Lower lobe of right lung (tissue), 2 donors: ENCODE measurements around the gene TLR9. TPM values are rescaled to one million over a fixed set of nuclear protein-coding genes. Genes with fewer than 3 reads are reported as not detected.

Source experiments
- ATAC-seq, 2 donors: fragments of 200-7000 bp; cut with Tn5 transposase; one replicate each; pipeline ENCODE4 v1.9.1; 2020 to 2022; ENCODE audit warnings: mild to moderate bottlenecking in 2 of 2, moderate library complexity in 2 of 2
- DNase-seq: peaks from one replicate; pipeline ENCODE4 v3.0.0-alpha.2; 2020
- H3K27ac ChIP-seq: fragments of 200-600 bp; one replicate; pipeline ENCODE4 v1.8.0; 2022
- H3K27me3 ChIP-seq: fragments of 200-600 bp; one replicate; pipeline ENCODE4 v1.8.0; 2022; ENCODE audit warnings: low read depth
- H3K36me3 ChIP-seq: fragments of 200-600 bp; one replicate; pipeline ENCODE4 v1.8.0; 2022; ENCODE audit warnings: mild to moderate bottlenecking
- H3K4me1 ChIP-seq: fragments of 200-600 bp; one replicate; pipeline ENCODE4 v1.8.0; 2022
- H3K4me3 ChIP-seq: fragments of 200-600 bp; one replicate; pipeline ENCODE4 v1.8.0; 2022; ENCODE audit warnings: mild to moderate bottlenecking
- H3K9me3 ChIP-seq: fragments of 200-600 bp; one replicate; pipeline ENCODE4 v1.8.0; 2022
- CTCF ChIP-seq: fragments of 200-600 bp; IDR thresholded peaks from one replicate; pipeline ENCODE4 v1.8.0; 2022; ENCODE audit warnings: antibody characterized with exemption, mild to moderate bottlenecking
- intact Hi-C: fragments of 100-400 bp; cut with DNase I; formaldehyde crosslinking; loops from one replicate; pipeline ENCODE4 v1.11.0; 2022
- total RNA-seq: library from RNA; stranded (reverse); fragmentation: NEBNext Ultra II Directional; extraction: Animal tissue kit (Norgen Biotek cat#: 25700); gene quantifications from one replicate; pipeline ENCODE4 v1.2.1, GENCODE V29; 2021
- donor health status: DM: no; HTN: yes; CAD: no; lungs with severe emphysema.

The TLR9 gene
- total RNA-seq, 1 donor from 2014 or later: 1.0 TPM

DNA sequence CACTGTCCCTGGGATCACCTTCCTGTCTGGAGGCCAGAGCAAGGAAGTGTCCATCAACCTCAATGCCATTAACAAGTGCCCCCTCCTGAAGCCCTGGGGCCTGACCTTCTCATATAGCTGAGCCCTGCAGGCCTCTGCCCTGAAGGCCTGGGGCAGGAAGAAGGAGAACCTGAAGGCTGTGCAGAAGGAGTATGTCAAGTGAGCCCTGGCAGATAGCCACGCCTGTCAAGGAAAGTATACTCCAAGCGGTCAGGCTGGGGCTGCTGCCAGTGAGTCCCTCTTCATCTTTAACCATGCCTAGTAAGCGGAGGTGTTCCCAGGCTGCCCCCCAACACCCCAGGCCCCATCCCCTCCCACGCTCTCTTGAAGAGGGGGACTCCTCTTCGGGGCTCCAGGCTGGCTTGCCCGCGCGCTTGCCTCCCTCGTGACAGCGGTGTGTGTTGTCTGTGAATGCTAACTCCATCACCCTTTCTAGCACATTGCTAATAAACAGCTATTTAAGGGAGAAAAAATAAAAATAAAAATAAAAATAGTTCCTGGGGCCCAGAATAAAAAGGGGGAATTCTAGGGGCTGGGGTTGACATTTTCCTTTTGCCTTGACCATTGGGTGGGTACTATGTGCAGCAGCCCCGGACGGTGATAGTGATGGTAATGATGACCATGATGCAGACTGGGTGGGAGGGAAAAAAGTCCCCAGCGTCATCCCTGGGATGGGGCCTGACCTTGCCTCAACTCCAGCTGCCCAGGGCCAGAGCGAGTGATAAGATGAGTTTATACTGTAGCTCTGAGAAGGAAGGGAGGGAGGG, 30.8 kb downstream of the TLR9 start:
- peaks cover 72% of the 10 kb centered on the region for H3K4me1 ChIP-seq
- no peak for TF ChIP-seq CTCF
- no peak overlapping the region for H3K4me3 ChIP-seq
- intact Hi-C loops: no loop called here
- ATAC-seq: peak; percentile 11 to 47
- H3K9me3 ChIP-seq: no peaks in the 10 kb centered on the region
- no peak overlapping the region for H3K27ac ChIP-seq
- DNase-seq: peak; percentile 88
- peaks cover 6% of the 10 kb centered on the region for H3K36me3 ChIP-seq
- no peaks in the 10 kb centered on the region for H3K27me3 ChIP-seq

DNA sequence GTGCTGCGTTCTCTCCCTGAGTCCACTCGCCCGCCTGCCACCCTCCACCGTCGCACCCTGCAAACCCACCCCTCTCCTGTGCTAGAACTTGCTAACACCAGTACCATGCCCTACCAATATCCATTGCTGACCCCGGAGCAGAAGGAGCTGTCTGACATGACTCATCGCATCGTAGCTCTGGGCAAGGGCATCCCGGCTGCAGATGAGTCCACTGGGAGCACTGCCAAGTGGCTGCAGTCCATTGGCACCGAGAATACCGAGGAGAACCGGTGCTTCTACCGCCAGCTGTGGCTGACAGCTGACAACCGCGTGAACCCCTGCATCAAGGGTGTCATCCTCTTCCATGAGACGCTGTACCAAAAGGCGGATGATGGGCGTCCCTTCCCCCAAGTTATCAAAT, 32.4 kb downstream of the TLR9 start:
- Histone ChIP-seq H3K27me3 (no peaks in the 10 kb centered on the region), H3K27ac (no peak overlapping the region), H3K4me3 (no peak overlapping the region), H3K4me1 (peaks cover 66% of the 10 kb centered on the region), H3K9me3 (no peaks in the 10 kb centered on the region), H3K36me3 (no peaks in the 10 kb centered on the region)
- ATAC-seq (no peak), DNase-seq (no peak)
- TF ChIP-seq CTCF: no peak
- intact Hi-C loops: no loop called here

GRCh38 chr3:52191663-52192062, 33.8 kb downstream of the TLR9 start:
- H3K27ac ChIP-seq: peak overlapping the region; percentile 41
- H3K4me3 ChIP-seq: no peak overlapping the region
- DNase-seq: no peak
- no peaks in the 10 kb centered on the region for H3K9me3 ChIP-seq
- peaks cover 54% of the 10 kb centered on the region for H3K4me1 ChIP-seq
- no peak for TF ChIP-seq CTCF
- intact Hi-C loops: no loop called here
- H3K36me3 ChIP-seq: no peaks in the 10 kb centered on the region
- no peaks in the 10 kb centered on the region for H3K27me3 ChIP-seq
- no peak for ATAC-seq

DNA sequence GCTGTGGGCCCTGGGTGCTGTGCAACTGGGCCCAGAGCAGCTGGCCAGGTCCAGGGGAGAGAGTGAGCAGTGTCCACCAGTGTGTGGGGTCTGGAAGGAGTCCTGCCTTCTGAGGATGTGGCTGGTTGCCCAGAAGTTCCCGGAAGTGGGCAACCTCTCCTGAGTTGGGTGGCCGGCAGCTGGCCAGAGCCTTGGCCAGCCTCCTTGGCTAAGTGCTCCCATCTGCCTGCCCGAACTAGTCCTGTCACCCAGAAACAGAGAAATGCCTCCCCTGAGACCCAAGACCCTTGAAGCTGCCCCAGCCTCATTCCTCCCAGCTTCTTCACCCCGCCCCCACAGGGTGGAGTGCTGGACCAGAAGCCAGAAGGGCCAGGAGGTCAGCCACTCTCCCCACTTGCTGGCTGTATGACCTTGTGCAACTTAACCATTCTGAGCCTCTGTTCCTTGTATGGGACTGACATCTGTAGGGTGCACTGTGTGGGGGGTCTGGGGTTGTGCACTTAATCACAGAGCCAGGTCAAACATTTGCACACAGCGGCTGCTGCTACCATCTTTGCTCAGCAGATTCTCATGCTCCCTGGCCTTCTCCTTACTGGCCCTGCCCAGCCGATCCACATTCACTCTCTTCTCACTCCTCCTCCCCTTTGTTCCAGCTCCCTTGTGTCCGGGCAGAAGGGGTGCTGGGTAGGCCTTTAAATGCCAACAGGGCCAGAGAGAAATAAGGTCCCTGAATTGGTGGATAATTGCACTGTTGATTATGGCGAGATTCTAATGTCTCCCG, 35.0 kb downstream of the TLR9 start:
- intact Hi-C loops: no loop called here
- Histone ChIP-seq H3K4me3 (no peak overlapping the region), H3K27ac (peak overlapping the region; percentile 71), H3K27me3 (no peaks in the 10 kb centered on the region), H3K36me3 (no peaks in the 10 kb centered on the region), H3K4me1 (peaks cover 42% of the 10 kb centered on the region), H3K9me3 (no peaks in the 10 kb centered on the region)
- peak; percentile 41 to 54 for ATAC-seq
- peak; percentile 65 for DNase-seq
- no peak for TF ChIP-seq CTCF

GRCh38 chr3:52188556-52188955, 36.9 kb downstream of the TLR9 start:
- no peaks in the 10 kb centered on the region for H3K36me3 ChIP-seq
- no peak for DNase-seq
- intact Hi-C loops: no loop called here
- H3K9me3 ChIP-seq: no peaks in the 10 kb centered on the region
- no peak overlapping the region for H3K27ac ChIP-seq
- peaks cover 26% of the 10 kb centered on the region for H3K4me1 ChIP-seq
- H3K27me3 ChIP-seq: no peaks in the 10 kb centered on the region
- ATAC-seq: no peak
- no peak for TF ChIP-seq CTCF
- H3K4me3 ChIP-seq: no peak overlapping the region
